RPMI8226 (cell line): ENCODE measurements around the gene PAWR.
"Not testable (repeated sequence)": the region's sequence is repeated elsewhere in the genome, so short reads cannot be mapped to it uniquely, and the experiment has no call there.

ENCODE experiments used
- DNase-seq: peaks from one replicate; pipeline ENCODE4 v3.0.0-alpha.2; 2015

PAWR gene

GRCh38 chr12:79686171-79686570 is 4.6 kb downstream of the PAWR start:
- DNase-seq = no peak

- DNase-seq = no peak
Measured at GRCh38 chr12:79685068-79685467, 5.7 kb downstream of the PAWR start.

GRCh38 chr12:79684338-79684737 is 6.4 kb downstream of the PAWR start:
- not testable (repeated sequence) for DNase-seq

- no peak for DNase-seq
Measured at GRCh38 chr12:79682593-79682992, 8.2 kb downstream of the PAWR start.

- no peak for DNase-seq
Measured at GRCh38 chr12:79681008-79681590, 9.7 kb downstream of the PAWR start.

GRCh38 chr12:79680051-79680450 is 10.7 kb downstream of the PAWR start:
- DNase-seq = no peak

- DNase-seq = no peak
Measured at GRCh38 chr12:79678306-79678705, 12.5 kb downstream of the PAWR start.

GRCh38 chr12:79677672-79678071 is 13.1 kb downstream of the PAWR start:
- DNase-seq = no peak

- DNase-seq = no peak
Measured at GRCh38 chr12:79676579-79676978, 14.2 kb downstream of the PAWR start.

- DNase-seq = no peak
Measured at GRCh38 chr12:79674629-79675028, 16.1 kb downstream of the PAWR start.

- DNase-seq = no peak
Measured at GRCh38 chr12:79673354-79673753, 17.4 kb downstream of the PAWR start.

GRCh38 chr12:79668113-79668512 is 22.7 kb downstream of the PAWR start:
- no peak for DNase-seq

- no peak for DNase-seq
Measured at GRCh38 chr12:79665212-79665887, 25.4 kb downstream of the PAWR start.

GRCh38 chr12:79664518-79664917 is 26.2 kb downstream of the PAWR start:
- DNase-seq = no peak

- DNase-seq = no peak
Measured at GRCh38 chr12:79662046-79662811, 28.5 kb downstream of the PAWR start.

- no peak for DNase-seq
Measured at GRCh38 chr12:79661629-79662028, 29.1 kb downstream of the PAWR start.

GRCh38 chr12:79659961-79660431 is 30.8 kb downstream of the PAWR start:
- no peak for DNase-seq

- DNase-seq = no peak
Measured at GRCh38 chr12:79658221-79658620, 32.5 kb downstream of the PAWR start.

- DNase-seq = no peak
Measured at GRCh38 chr12:79657136-79657535, 33.6 kb downstream of the PAWR start.

- no peak for DNase-seq
Measured at GRCh38 chr12:79655036-79655435, 35.7 kb downstream of the PAWR start.

GRCh38 chr12:79652521-79652920 is 38.2 kb downstream of the PAWR start:
- DNase-seq = no peak

- DNase-seq = no peak
Measured at GRCh38 chr12:79650440-79650839, 40.3 kb downstream of the PAWR start.

GRCh38 chr12:79648881-79649280 is 41.9 kb downstream of the PAWR start:
- no peak for DNase-seq

GRCh38 chr12:79646843-79647242 is 43.9 kb downstream of the PAWR start:
- not testable (repeated sequence) for DNase-seq
